Urinary bladder (tissue), 4 donors: ENCODE data around the gene PIEZO2. TPM values are rescaled to one million over a fixed set of nuclear protein-coding genes. Genes with fewer than 3 reads are reported as not detected.

Experiments
- DNase-seq: peaks from one replicate; pipeline ENCODE4 v3.0.0-alpha.2; 2015; ENCODE audit errors: extremely low spot score
- H3K27ac ChIP-seq: one replicate; pipeline ENCODE4 v1.5.1; 2013; ENCODE audit warnings: low read depth, mild to moderate bottlenecking, moderate library complexity
- H3K36me3 ChIP-seq: one replicate; pipeline ENCODE4 v1.6.1; 2013; ENCODE audit warnings: mild to moderate bottlenecking, moderate library complexity; ENCODE audit not compliant: insufficient read depth
- H3K4me1 ChIP-seq: one replicate; pipeline ENCODE4 v1.6.1; 2013; ENCODE audit warnings: mild to moderate bottlenecking, moderate library complexity; ENCODE audit not compliant: insufficient read depth
- H3K4me3 ChIP-seq: one replicate; pipeline ENCODE4 v1.5.1; 2013; ENCODE audit warnings: low read depth, low read length
- WGBS: extraction: QIAGEN DNeasy Blood & Tissue Kit; methylation state at CpG from one replicate; pipeline ENCODE4 v1.1.7; 2013; 5-methylcytosine and 5-hydroxymethylcytosine counted together
- polyA plus RNA-seq: library from polyadenylated mRNA; stranded (reverse); fragments of 200-250 nt; gene quantifications from one replicate; pipeline ENCODE4 v1.2.3, GENCODE V29; 2013
- total RNA-seq: library from RNA; depleted of rRNA; stranded (reverse); fragments of >200 nt; gene quantifications from one replicate; pipeline ENCODE4 v1.2.3, GENCODE V29; 2014
- donor health status: healthy with polysubstance abuse.
- donor health status: healthy.

The PIEZO2 gene
- total and polyA plus RNA-seq, 2 donors, result 5.9 to 78.1 TPM

- Histone ChIP-seq H3K4me1 (no peaks in the 10 kb centered on the region), H3K27ac (no peak overlapping the region), H3K4me3 (no peak overlapping the region), H3K36me3 (no peaks in the 10 kb centered on the region)
- no peak for DNase-seq
- 99% methylated on average over 1 of the region's 1 CpG for WGBS
These were observed 96.1 kb downstream of the PIEZO2 start for GRCh38 chr18:11053293-11053692.

- no peak overlapping the region for H3K27ac ChIP-seq
- 92% methylated on average over 3 of the region's 3 CpGs for WGBS
These were observed 96.6 kb downstream of the PIEZO2 start for GRCh38 chr18:11052800-11053199.

DNA sequence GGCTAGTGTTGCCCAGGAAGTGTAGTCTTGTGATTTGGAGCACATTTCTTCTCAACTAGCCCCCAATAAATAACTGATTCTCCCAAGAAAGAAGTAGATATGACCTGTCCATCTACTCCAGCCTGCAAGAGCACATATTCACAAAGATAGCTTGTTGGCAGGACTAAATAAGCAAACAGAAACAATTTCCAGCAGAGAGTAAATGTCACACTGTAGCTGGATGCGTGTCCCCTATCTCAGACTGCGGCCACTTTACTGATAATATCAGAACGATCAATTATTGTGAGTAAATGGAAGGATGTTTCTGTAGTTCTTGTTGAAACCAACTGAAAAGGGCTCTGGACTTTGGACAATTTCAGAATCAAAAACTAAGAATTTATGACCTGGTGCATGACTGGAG, 97.9 kb downstream of the PIEZO2 start:
- H3K4me1 ChIP-seq, result no peaks in the 10 kb centered on the region
- no peak overlapping the region for H3K4me3 ChIP-seq
- WGBS, result 97% methylated on average over 3 of the region's 3 CpGs
- no peaks in the 10 kb centered on the region for H3K36me3 ChIP-seq
- H3K27ac ChIP-seq, result no peak overlapping the region
- DNase-seq, result no peak

More at GRCh38 chr18:11052800-11053199, 96.6 kb downstream of the PIEZO2 start:
- no peak for DNase-seq
- Histone ChIP-seq H3K36me3 (no peaks in the 10 kb centered on the region), H3K4me3 (no peak overlapping the region), H3K4me1 (no peaks in the 10 kb centered on the region)

DNA sequence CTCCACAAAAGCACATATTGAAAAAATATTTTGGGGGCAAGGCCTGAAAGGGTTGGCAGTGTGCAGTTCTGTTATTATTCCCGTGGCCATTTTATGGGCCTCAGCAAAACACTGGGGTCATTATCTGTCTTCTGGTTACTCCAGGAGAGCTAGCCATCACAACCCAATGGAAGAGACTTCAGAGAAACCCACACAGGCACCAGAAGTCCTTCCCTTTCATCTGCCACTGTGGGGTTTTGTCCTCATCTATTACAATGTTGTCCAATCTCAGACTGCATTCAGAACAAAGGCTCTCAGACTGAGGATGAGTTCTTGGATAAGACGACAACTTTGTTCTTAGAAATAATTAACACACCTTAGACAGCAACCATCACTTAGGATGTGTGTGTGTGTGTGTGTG, 98.4 kb downstream of the PIEZO2 start:
- Histone ChIP-seq H3K36me3 (no peaks in the 10 kb centered on the region), H3K27ac (no peak overlapping the region), H3K4me1 (no peaks in the 10 kb centered on the region), H3K4me3 (no peak overlapping the region)
- DNase-seq, result no peak
- WGBS, result 80% methylated on average over 2 of the region's 2 CpGs

DNA sequence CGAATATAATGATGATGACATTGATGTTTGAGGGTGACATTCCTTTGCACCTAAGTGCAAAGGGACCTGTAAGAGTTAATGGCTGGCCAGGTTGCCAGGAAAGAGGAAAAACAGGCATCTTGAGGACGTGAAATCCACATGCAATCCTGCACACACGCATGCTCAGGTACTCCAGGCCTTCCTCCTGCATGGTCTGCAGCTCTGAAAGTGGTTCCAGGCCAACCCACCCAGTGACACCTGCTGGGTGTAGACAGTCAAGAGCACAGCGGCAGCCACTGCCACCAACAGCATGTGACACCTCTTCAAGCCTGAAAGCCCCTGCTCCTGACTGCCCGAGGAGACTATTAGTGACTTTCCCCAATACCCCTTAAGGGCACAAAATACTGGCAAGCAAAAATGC, 101.6 kb downstream of the PIEZO2 start:
- Histone ChIP-seq H3K4me1 (no peaks in the 10 kb centered on the region), H3K4me3 (no peak overlapping the region), H3K36me3 (no peaks in the 10 kb centered on the region), H3K27ac (no peak overlapping the region)
- DNase-seq, result no peak
- WGBS, result 93% methylated on average over 5 of the region's 5 CpGs

- Histone ChIP-seq H3K27ac (no peak overlapping the region), H3K4me3 (no peak overlapping the region), H3K36me3 (no peaks in the 10 kb centered on the region), H3K4me1 (no peaks in the 10 kb centered on the region)
- no peak for DNase-seq
- 94% methylated on average over 7 of the region's 7 CpGs for WGBS
These were observed 102.2 kb downstream of the PIEZO2 start for GRCh38 chr18:11047156-11047555.

DNA sequence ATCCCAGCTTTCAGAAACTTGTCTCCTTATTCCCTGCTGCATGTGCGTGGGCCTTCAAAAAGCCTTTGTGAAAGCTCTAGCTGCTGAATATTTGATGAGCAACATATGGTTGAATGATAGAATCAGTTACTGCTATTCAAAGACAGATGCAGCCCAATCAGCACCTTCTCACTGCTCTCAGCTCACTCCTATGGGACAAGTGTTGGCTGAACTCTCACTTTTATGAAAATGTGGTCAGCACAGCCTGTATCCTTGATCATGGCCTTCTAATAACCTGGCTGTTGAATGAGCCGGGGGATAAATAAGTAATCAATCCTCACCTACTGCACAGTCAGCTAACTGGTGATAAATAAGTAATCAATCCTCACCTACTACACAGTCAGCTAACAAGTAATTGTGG, 103.2 kb downstream of the PIEZO2 start:
- no peaks in the 10 kb centered on the region for H3K36me3 ChIP-seq
- H3K4me1 ChIP-seq, result no peaks in the 10 kb centered on the region
- no peak for DNase-seq
- H3K27ac ChIP-seq, result no peak overlapping the region
- H3K4me3 ChIP-seq, result no peak overlapping the region
- 92% methylated on average over 2 of the region's 2 CpGs for WGBS

DNA sequence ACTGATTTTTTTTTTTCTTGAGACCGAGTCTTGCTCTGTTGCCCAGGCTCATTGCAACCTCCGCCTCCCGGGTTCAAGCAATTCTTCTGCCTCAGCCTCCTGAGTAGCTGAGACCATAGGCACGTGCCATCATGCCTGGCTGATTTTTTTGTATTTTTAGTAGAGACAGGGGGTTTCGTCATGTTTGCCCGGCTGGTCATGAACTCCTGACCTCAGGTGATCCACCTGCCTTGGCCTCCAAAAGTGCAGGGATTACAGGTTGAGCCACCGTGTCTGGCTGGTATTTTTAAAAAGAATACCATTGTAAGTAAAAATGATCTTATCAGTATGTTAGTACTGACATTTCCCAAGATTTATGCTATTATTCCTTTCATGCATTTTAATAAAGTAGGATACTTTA, 105.7 kb downstream of the PIEZO2 start:
- Histone ChIP-seq H3K27ac (no peak overlapping the region), H3K4me3 (no peak overlapping the region), H3K4me1 (no peaks in the 10 kb centered on the region), H3K36me3 (no peaks in the 10 kb centered on the region)
- WGBS, result 96% methylated on average over 7 of the region's 7 CpGs
- no peak for DNase-seq

DNA sequence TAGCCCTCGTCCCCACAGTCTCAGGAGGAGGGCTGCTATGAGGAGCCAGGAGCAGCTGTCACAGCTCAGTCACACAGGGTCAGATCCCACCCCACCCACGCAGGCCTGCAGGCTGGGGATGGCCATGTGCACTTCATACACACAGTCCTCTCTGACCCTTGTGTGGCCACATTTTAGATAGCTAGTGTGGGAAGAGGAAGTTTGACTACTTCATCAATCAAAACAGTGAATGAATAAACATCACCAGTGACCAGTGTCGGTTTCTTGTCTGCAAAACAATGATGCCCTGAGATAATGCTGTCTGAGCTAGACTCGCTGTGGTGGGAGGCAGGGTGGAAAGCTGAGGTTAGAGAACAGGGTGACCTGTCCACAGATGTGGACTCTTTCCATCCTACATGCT, 107.1 kb downstream of the PIEZO2 start:
- Histone ChIP-seq H3K36me3 (no peaks in the 10 kb centered on the region), H3K4me3 (no peak overlapping the region), H3K4me1 (no peaks in the 10 kb centered on the region), H3K27ac (no peak overlapping the region)
- DNase-seq, result no peak
- 65% methylated on average over 4 of the region's 4 CpGs for WGBS

GRCh38 chr18:11040823-11041656, 108.3 kb downstream of the PIEZO2 start:
- Histone ChIP-seq H3K4me1 (no peaks in the 10 kb centered on the region), H3K27ac (no peak overlapping the region), H3K36me3 (no peaks in the 10 kb centered on the region), H3K4me3 (no peak overlapping the region)
- no peak for DNase-seq
- 40% methylated on average over 7 of the region's 7 CpGs for WGBS

DNA sequence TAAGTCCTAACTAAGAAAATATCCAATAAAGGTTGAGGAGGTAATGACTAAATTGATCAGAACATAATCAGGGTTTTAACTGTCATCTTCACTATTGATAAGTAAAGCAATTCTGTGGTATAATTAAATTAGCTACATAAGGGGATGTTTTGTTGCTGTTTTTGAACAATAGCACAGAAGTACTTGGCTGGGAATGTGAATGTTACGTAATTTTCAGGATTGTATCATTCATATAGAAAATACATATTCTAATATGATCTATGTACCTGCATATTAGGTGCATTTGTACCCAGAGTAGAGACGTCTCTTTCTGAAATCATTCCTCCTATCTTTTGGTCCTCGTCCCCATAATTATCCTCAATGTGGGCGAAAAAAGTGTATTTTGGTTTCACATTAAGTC, 109.0 kb downstream of the PIEZO2 start:
- DNase-seq, result no peak
- Histone ChIP-seq H3K4me1 (no peaks in the 10 kb centered on the region), H3K27ac (no peak overlapping the region), H3K36me3 (no peaks in the 10 kb centered on the region), H3K4me3 (no peak overlapping the region)
- 69% methylated on average over 4 of the region's 4 CpGs for WGBS

- no peak for DNase-seq
- Histone ChIP-seq H3K4me3 (no peak overlapping the region), H3K4me1 (no peaks in the 10 kb centered on the region), H3K36me3 (no peaks in the 10 kb centered on the region), H3K27ac (no peak overlapping the region)
- WGBS, result 74% methylated on average over 3 of the region's 3 CpGs
These were observed 111.7 kb downstream of the PIEZO2 start for GRCh38 chr18:11037533-11038240.

DNA sequence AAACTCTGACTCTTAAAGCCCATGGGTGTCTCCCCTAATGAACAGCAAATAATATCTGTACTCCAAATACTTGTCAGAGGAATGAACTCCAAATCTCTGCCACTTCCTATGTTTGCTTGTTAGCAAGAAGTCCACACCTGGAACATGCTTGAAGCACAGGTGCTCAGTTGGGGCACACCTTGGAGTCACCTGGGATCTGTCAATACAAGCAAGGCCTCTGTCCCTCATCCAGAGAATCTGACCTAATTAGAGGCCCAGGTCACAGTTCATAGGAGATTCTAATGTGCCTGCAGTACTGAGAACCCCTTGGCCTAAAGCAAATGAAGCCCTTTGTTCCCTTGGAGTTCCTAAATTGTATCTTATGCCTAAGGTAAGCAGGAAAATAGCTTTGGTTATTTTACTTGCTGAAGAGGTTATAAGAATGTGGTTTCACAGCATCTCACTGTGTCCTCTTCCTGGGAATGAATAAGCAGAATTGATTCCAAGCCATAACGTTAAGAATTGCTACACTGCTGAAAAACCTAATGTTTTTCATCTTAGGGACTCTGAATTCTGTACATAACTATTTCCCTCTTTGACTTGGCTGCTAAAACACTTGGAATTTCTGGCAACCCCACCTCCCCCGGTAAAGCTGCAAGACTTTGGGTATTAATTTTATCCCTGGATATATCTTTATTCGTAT, 113.4 kb downstream of the PIEZO2 start:
- DNase-seq, result no peak
- H3K27ac ChIP-seq, result no peak overlapping the region
- H3K4me3 ChIP-seq, result no peak overlapping the region
- 70% methylated on average over 3 of the region's 3 CpGs for WGBS
- no peaks in the 10 kb centered on the region for H3K36me3 ChIP-seq
- H3K4me1 ChIP-seq, result no peaks in the 10 kb centered on the region

DNA sequence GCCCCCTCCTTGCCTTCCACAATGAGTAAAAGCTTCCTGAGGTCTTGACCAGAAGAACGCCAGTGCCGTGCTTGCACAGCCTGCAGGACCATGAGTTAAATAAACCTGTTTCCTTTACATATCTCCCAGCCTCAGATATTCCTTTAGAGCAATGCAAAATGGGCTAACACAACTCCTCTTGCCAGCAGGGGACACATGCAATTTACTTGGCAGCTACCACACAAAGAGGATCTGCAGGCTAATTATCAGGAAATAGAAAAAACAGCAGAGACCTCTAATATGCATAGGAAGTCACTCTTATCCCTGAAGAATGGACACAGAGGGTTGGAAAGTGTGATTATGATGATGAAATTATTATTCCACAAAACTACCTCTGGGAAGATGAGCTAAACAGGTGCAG, 114.0 kb downstream of the PIEZO2 start:
- no peak for DNase-seq
- H3K4me1 ChIP-seq, result no peaks in the 10 kb centered on the region
- no peaks in the 10 kb centered on the region for H3K36me3 ChIP-seq
- H3K27ac ChIP-seq, result no peak overlapping the region
- no peak overlapping the region for H3K4me3 ChIP-seq
- WGBS, result 78% methylated on average over 2 of the region's 2 CpGs
